Heart left ventricle (tissue), 16 donors: ENCODE measurements around the gene UVSSA. TPM values are rescaled to one million over a fixed set of nuclear protein-coding genes. Genes with fewer than 3 reads are reported as not detected.

ENCODE experiments used
- ATAC-seq, 4 donors: fragments of 200-7000 bp; cut with Tn5 transposase; one replicate each; pipeline ENCODE4 v1.9.1; 2020 to 2022; ENCODE audit warnings: moderate library complexity in 4 of 4, mild to moderate bottlenecking in 3 of 4, moderate number of reproducible peaks in 1 of 4
- DNase-seq, 5 donors: peaks; one replicate each; pipeline ENCODE4 v3.0.0-alpha.2; 2020
- H3K27ac ChIP-seq, 12 donors: fragments of 200-600 bp; sonication (generic) in 4 of 12; one replicate each; pipeline versions ENCODE4 v1.5.0 to v1.8.0; 2016 to 2022; ENCODE audit warnings: mild to moderate bottlenecking in 2 of 12
- H3K27me3 ChIP-seq, 9 donors: fragments of 200-600 bp; sonication (generic) in 2 of 9; one replicate each; pipeline versions ENCODE4 v1.5.1 to v1.8.0; 2016 to 2022; ENCODE audit warnings: mild to moderate bottlenecking in 3 of 9
- H3K36me3 ChIP-seq, 9 donors: fragments of 200-600 bp; sonication (generic) in 2 of 9; one replicate each; pipeline versions ENCODE4 v1.5.0 to v1.8.0; 2018 to 2022; ENCODE audit warnings: mild to moderate bottlenecking in 2 of 9
- H3K4me1 ChIP-seq, 12 donors: fragments of 200-600 bp; sonication (generic) in 4 of 12; one replicate each; pipeline versions ENCODE4 v1.5.0 to v1.8.0; 2016 to 2022; ENCODE audit warnings: mild to moderate bottlenecking in 3 of 12
- H3K4me3 ChIP-seq, 12 donors: fragments of 200-600 bp; sonication (generic) in 4 of 12; one replicate each; pipeline versions ENCODE4 v1.5.0 to v1.8.0; 2017 to 2022; ENCODE audit warnings: mild to moderate bottlenecking in 9 of 12, moderate library complexity in 4 of 12
- H3K9me3 ChIP-seq, 12 donors: fragments of 200-600 bp; sonication (generic) in 4 of 12; one replicate each; pipeline versions ENCODE4 v1.5.0 to v1.8.0; 2016 to 2022; ENCODE audit warnings: mild to moderate bottlenecking in 1 of 12
- CTCF ChIP-seq, 12 donors: fragments of 200-600 bp; sonication (generic) in 4 of 12; IDR thresholded peaks; one replicate each; pipeline versions ENCODE4 v1.5.0 to v1.8.0; 2018 to 2022; ENCODE audit warnings: antibody characterized with exemption in 12 of 12, mild to moderate bottlenecking in 5 of 12
- POLR2A ChIP-seq, 2 donors: fragments of 450-650 bp; IDR thresholded peaks; one replicate each; pipeline ENCODE4 v1.6.1; 2017; ENCODE audit warnings: antibody characterized with exemption in 2 of 2, mild to moderate bottlenecking in 2 of 2, moderate library complexity in 2 of 2
- WGBS, 4 donors: extraction: QIAGEN DNeasy Blood & Tissue Kit in 2 of 4; methylation state at CpG; one replicate each; pipeline versions ENCODE4 v1.1.5 to v1.1.7; 2013 to 2018; 5-methylcytosine and 5-hydroxymethylcytosine counted together
- intact Hi-C, 10 donors: fragments of 100-400 bp; cut with DNase I; formaldehyde crosslinking; loops; one replicate each; pipeline versions ENCODE4 v1.11.1 to v1.14.2; 2022
- polyA plus RNA-seq, 2 donors: library from polyadenylated mRNA; stranded (reverse); fragments of 200-250 nt; gene quantifications; one replicate each; pipeline ENCODE4 v1.2.3, GENCODE V29; 2013
- total RNA-seq, 9 donors: library from RNA; depleted of rRNA in 2 of 9; stranded (reverse); fragments of >200 nt in 2 of 9; fragmentation: NEBNext Ultra II Directional in 3 of 9; extraction: Animal tissue kit (Norgen Biotek cat#: 25700) in 3 of 9; gene quantifications; one replicate each; pipeline versions ENCODE4 v1.1.0 to v1.2.4, GENCODE V29; 2016 to 2023
- donor health status: ischemic (EF 13 %, LVEDD 7.1; RV severe dilation, severe dysfunction).
- donor health status: healthy with polysubstance abuse.
- donor health status: DM: no; HTN: yes; CAD: no.
- donor health status: DM: no; HTN: no; CAD: no.
- donor health status: ischemic (EF 25% LVEDD 6.9; RV normal size, moderate dysfunction).
- donor health status: ischemic (EF 25% LVEDD 5.7; RV mildly dilated, moderate dysfunction).
- donor health status: healthy.
- donor health status: DM: yes; HTN: yes; CAD: no.
- donor health status: ischemic (EF 35%, LVEDD 5.7; RV mildly dilated, moderate dysfunction).
- donor health status: nonischemic (EF 11% LVEDD 7.7; RV severe dilation, severe dysfunction).
- donor health status: DM: yes; HTN: yes; CAD: no.
- donor health status: PGD.
- donor health status: ischemic (EF 29% LVEDD 5.4; RV normal size, mild dysfunction).
- donor health status: nonischemic (EF 23%, LVEDD 6.1; RV moderate dilation, normal function).

The UVSSA gene
- total and polyA plus RNA-seq, 11 donors: 4.7 to 14.2 (median 6.7) TPM

- H3K4me3 ChIP-seq: no peak overlapping the region
- H3K36me3 ChIP-seq: peaks cover 0 to 65% (median 25%) of the 10 kb centered on the region in 9 donors
- no peak for TF ChIP-seq CTCF (IDR thresholded peaks at IDR 0.05)
- TF ChIP-seq POLR2A (IDR thresholded peaks at IDR 0.05): no peak
- intact Hi-C loops: loop anchor here in 6 of 10 donors (2.0 to 10.0 kb wide), 5 partner anchors 67 to 370 kb away; partner anchors contain the start of genes TACC3 (in 6 of the 6), TMEM129 (in 6 of the 6) and MAEA (in 1 of the 6)
- 91 to 93% (median 92%) methylated on average over 31 to 36 of the region's 36 CpGs for WGBS, 4 donors
- DNase-seq: peak in 1 of 5 donors; percentile 52
- no peak for ATAC-seq
- peaks cover 0 to 10% (median 3%) of the 10 kb centered on the region in 12 donors for H3K4me1 ChIP-seq
- no peaks in the 10 kb centered on the region for H3K9me3 ChIP-seq
- no peak overlapping the region for H3K27ac ChIP-seq
- no peaks in the 10 kb centered on the region for H3K27me3 ChIP-seq
Observed at GRCh38 chr4:1354136-1354982, 7.4 kb downstream of the UVSSA start.

GRCh38 chr4:1354983-1355275 lies 7.9 kb downstream of the UVSSA start:
- no peak for TF ChIP-seq POLR2A (IDR thresholded peaks at IDR 0.05)
- no peak for TF ChIP-seq CTCF (IDR thresholded peaks at IDR 0.05)
- no peak for DNase-seq
- peaks cover 0 to 10% (median 3%) of the 10 kb centered on the region in 12 donors for H3K4me1 ChIP-seq
- no peaks in the 10 kb centered on the region for H3K9me3 ChIP-seq
- intact Hi-C loops: loop anchor here in 9 of 10 donors (2.0 to 10.0 kb wide), 9 partner anchors 68 to 372 kb away; partner anchors contain the start of genes TACC3 (in 6 of the 9), TMEM129 (in 6 of the 9) and MAEA (in 1 of the 9)
- H3K36me3 ChIP-seq: peaks cover 0 to 62% (median 20%) of the 10 kb centered on the region in 9 donors
- H3K4me3 ChIP-seq: no peak overlapping the region
- WGBS, 4 donors: 93 to 96% (median 94%) methylated on average over 18 of the region's 18 CpGs
- no peak for ATAC-seq
- no peaks in the 10 kb centered on the region for H3K27me3 ChIP-seq
- H3K27ac ChIP-seq: no peak overlapping the region

DNA sequence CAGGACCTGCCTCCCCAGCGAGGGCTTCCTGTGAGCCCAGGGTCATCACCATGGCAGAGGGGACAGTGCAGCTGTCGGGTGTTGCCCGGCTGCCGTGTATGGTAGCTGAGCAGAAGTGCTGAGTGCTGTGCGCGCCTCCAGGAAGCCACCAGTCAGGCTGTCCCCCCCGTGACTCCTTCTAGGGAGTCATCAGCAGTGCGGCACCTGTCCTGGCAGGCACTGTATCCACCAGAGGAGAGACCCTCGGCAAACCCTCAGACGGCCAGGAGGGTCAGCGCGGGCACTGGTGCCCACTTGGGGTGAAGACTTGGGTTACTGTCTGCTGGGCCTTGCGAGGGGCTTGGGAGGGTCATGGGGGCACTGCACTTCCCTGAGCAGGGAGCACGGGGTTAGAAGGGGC lies 8.4 kb downstream of the UVSSA start:
- 91 to 95% (median 93%) methylated on average over 7 to 14 of the region's 14 CpGs for WGBS, 4 donors
- DNase-seq: no peak
- Histone ChIP-seq H3K27ac (no peak overlapping the region), H3K27me3 (no peaks in the 10 kb centered on the region), H3K36me3 (peaks cover 0 to 60% (median 16%) of the 10 kb centered on the region in 9 donors), H3K4me3 (no peak overlapping the region), H3K4me1 (peaks cover 0 to 10% (median 3%) of the 10 kb centered on the region in 12 donors), H3K9me3 (no peaks in the 10 kb centered on the region)
- intact Hi-C loops: loop anchor here in 9 of 10 donors (2.0 to 10.0 kb wide), 7 partner anchors 157 to 372 kb away; partner anchors contain the start of genes TACC3 (in 6 of the 9) and TMEM129 (in 6 of the 9)
- no peak for ATAC-seq
- no peak for TF ChIP-seq CTCF (IDR thresholded peaks at IDR 0.05)
- no peak for TF ChIP-seq POLR2A (IDR thresholded peaks at IDR 0.05)
